ENCODE data around the gene GAS7.

The GAS7 gene
- long read RNA-seq, transcript GAS7-210 (13 exons, 1,528 nt), result major isoform, 115 of 224 reads
- long read RNA-seq, transcript GAS7-205 (14 exons, 1,799 nt), result minor isoform, 13 of 224 reads
- long read RNA-seq, partial matches to known transcripts, result 5 of 224 reads
- long read RNA-seq, other reads (novel, unspliced or antisense), result 91 of 224 reads

GRCh38 chr17:10198509-10199249, at the start of gene GAS7:
Gene GAS7 (minus strand): TSS chr17:10198606.
- peak within 1 kb of the TSS; percentile 56 for H3K4me3 ChIP-seq (replicated peaks; ENCODE audit: insufficient read depth, low read length)
- TF ChIP-seq SPI1 (IDR thresholded peaks at IDR 0.05; ENCODE audit: borderline replicate concordance, low read depth) (no peak), POLR2AphosphoS5 (IDR thresholded peaks at IDR 0.05; ENCODE audit: low read depth) (no peak), GABPA (IDR thresholded peaks at IDR 0.05; ENCODE audit: low read depth) (no peak), CTCF (IDR thresholded peaks at IDR 0.05; ENCODE audit: insufficient read depth, low read length) (no peak)
- TF ChIP-seq, protein P1, sequence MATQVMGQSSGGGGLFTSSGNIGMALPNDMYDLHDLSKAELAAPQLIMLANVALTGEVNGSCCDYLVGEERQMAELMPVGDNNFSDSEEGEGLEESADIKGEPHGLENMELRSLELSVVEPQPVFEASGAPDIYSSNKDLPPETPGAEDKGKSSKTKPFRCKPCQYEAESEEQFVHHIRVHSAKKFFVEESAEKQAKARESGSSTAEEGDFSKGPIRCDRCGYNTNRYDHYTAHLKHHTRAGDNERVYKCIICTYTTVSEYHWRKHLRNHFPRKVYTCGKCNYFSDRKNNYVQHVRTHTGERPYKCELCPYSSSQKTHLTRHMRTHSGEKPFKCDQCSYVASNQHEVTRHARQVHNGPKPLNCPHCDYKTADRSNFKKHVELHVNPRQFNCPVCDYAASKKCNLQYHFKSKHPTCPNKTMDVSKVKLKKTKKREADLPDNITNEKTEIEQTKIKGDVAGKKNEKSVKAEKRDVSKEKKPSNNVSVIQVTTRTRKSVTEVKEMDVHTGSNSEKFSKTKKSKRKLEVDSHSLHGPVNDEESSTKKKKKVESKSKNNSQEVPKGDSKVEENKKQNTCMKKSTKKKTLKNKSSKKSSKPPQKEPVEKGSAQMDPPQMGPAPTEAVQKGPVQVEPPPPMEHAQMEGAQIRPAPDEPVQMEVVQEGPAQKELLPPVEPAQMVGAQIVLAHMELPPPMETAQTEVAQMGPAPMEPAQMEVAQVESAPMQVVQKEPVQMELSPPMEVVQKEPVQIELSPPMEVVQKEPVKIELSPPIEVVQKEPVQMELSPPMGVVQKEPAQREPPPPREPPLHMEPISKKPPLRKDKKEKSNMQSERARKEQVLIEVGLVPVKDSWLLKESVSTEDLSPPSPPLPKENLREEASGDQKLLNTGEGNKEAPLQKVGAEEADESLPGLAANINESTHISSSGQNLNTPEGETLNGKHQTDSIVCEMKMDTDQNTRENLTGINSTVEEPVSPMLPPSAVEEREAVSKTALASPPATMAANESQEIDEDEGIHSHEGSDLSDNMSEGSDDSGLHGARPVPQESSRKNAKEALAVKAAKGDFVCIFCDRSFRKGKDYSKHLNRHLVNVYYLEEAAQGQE (IDR thresholded peaks at IDR 0.05; ENCODE audit: insufficient replicate concordance, low read depth), result no peak
- DNase-seq (ENCODE audit: low read depth in 1 of 2, low spot score in 1 of 2), result peak in 1 of 2 experiments; percentile 37
- peak within 1 kb of the TSS; percentile 40 for H3K27ac ChIP-seq (replicated peaks)
- H3K27me3 ChIP-seq (ENCODE audit: insufficient read depth, poor library complexity, severe bottlenecking), result no peaks in the 10 kb centered on the region

DNA sequence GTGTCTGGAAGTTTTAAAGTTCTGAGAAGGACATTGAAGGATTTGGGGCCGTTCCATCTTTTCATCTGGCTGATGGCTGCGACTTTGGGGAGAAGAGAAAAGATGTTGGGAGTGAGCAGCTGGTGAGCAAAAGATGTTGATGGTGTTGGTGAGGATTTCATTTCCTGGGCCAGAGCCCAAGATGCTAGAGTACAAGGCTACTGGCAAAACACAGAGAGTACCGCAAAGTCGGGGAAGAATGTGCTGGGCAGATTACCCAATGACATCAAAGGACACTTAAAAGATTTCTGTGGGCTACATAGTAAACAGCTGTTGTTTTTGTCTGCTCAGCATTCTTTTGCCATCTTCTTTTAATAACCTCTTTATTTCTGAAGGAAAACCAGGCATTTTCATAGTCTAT, 49.4 kb upstream of the GAS7 start:
- TF ChIP-seq, protein P1 (IDR thresholded peaks at IDR 0.05; ENCODE audit: insufficient replicate concordance, low read depth), result no peak
- TF ChIP-seq CTCF (IDR thresholded peaks at IDR 0.05; ENCODE audit: insufficient read depth, low read length), result no peak
- TF ChIP-seq POLR2AphosphoS5 (IDR thresholded peaks at IDR 0.05; ENCODE audit: low read depth), result no peak
- no peak for TF ChIP-seq GABPA (IDR thresholded peaks at IDR 0.05; ENCODE audit: low read depth)
- TF ChIP-seq SPI1 (IDR thresholded peaks at IDR 0.05; ENCODE audit: borderline replicate concordance, low read depth), result no peak
- no peaks in the 10 kb centered on the region for H3K27me3 ChIP-seq (ENCODE audit: insufficient read depth, poor library complexity, severe bottlenecking)
- no peak overlapping the region for H3K27ac ChIP-seq (replicated peaks)
- DNase-seq (ENCODE audit: low read depth in 1 of 2, low spot score in 1 of 2), result no peak
- no peak overlapping the region for H3K4me3 ChIP-seq (replicated peaks; ENCODE audit: insufficient read depth, low read length)

- Histone ChIP-seq H3K27me3 (ENCODE audit: insufficient read depth, poor library complexity, severe bottlenecking) (no peaks in the 10 kb centered on the region), H3K4me3 (replicated peaks; ENCODE audit: insufficient read depth, low read length) (no peak overlapping the region), H3K27ac (replicated peaks) (no peak overlapping the region)
- no peak for DNase-seq (ENCODE audit: low read depth in 1 of 2, low spot score in 1 of 2)
- TF ChIP-seq POLR2AphosphoS5 (IDR thresholded peaks at IDR 0.05; ENCODE audit: low read depth) (no peak), CTCF (IDR thresholded peaks at IDR 0.05; ENCODE audit: insufficient read depth, low read length) (no peak), GABPA (IDR thresholded peaks at IDR 0.05; ENCODE audit: low read depth) (no peak), SPI1 (IDR thresholded peaks at IDR 0.05; ENCODE audit: borderline replicate concordance, low read depth) (no peak)
- TF ChIP-seq, protein P1 (IDR thresholded peaks at IDR 0.05; ENCODE audit: insufficient replicate concordance, low read depth), result no peak
Measured at GRCh38 chr17:10243883-10244844, 45.8 kb upstream of the GAS7 start.
